ENCODE results near the gene DGCR6L. TPM values are rescaled to one million over a fixed set of nuclear protein-coding genes. Genes with fewer than 3 reads are reported as not detected.
"Not testable (repeated sequence)": the region's sequence is repeated elsewhere in the genome, so short reads cannot be mapped to it uniquely, and the experiment has no call there.

Gene DGCR6L
- total RNA-seq, 1 experiment from 2014 or later = 38.6 TPM

DNA sequence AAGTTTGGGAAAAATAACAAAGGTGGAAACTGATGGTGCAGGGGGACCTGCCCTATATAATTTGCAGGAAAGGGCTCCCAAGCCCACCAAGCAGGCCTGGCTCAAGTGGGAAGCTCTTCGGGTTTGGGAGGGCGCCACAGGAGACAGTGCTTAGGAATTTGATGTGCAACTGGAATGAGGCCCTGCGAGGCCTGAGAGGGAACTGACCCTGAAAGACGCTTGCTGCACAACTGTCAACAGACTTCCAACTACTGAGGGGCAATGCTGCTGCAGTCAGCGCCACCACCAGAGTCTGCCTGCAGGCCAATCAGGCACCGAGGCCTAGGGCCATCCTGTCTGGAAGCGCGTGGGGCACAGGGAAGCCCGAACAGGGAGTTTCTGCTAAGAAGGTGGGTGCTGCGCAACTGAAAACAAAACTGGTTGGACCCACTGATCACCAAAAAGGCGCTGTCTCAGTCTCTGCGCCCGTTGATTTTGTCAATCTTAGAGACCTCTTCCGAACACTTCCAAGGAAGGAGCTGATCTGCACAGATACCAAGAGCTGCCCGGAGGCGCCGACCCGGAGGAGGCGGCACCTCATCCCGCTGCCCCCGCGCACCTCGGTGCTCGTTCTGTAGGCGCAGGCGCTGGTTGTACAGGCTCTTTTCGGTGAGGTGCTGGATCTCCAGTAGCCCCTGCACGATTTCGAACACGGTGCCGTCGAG is 667 bp downstream of the DGCR6L start:
- no CpG with 5 or more reads among the region's 32 CpGs for WGBS (ENCODE audit: extremely low coverage, insufficient read length, low lambda C conversion rate)
- Histone ChIP-seq H2AK5ac (ENCODE audit: insufficient read length, low read length) (no peak overlapping the region), H3T11ph (ENCODE audit: low read length) (no peak overlapping the region), H3K9me3 (ENCODE audit: control insufficient read depth, low read depth, low read length) (no peaks in the 10 kb centered on the region), H2BK15ac (ENCODE audit: low read depth, low read length) (no peak overlapping the region), H3K79me2 (ENCODE audit: insufficient read depth, low read length) (peaks cover 3% of the 10 kb centered on the region; the same call in 1 of the 2 replicates), H3K23me2 (ENCODE audit: insufficient read length, low read depth, low read length, poor library complexity, severe bottlenecking) (no peaks in the 10 kb centered on the region), H4K5ac (ENCODE audit: insufficient read length, low read depth, low read length) (no peak overlapping the region), H3K79me1 (ENCODE audit: insufficient read depth, low read depth, low read length, poor library complexity, severe bottlenecking) (no peaks in the 10 kb centered on the region), H3K14ac (ENCODE audit: insufficient read depth, low read length) (no peak overlapping the region), H4K91ac (ENCODE audit: insufficient read length, low read depth, low read length) (no peak overlapping the region), H3K4me2 (ENCODE audit: insufficient read depth, insufficient read length, low read length) (peak overlapping the region; percentile 48), H4K8ac (replicated peaks; ENCODE audit: insufficient read length, low read depth, low read length) (no peak overlapping the region), H3K18ac (ENCODE audit: insufficient read length, low read depth, low read length) (no peak overlapping the region), H3K27ac (ENCODE audit: insufficient read length, low read depth, low read length) (no peak overlapping the region), H2BK12ac (ENCODE audit: insufficient read length, low read depth, low read length) (no peak overlapping the region), H3K4me1 (ENCODE audit: insufficient read depth, low read length) (peaks cover 4% of the 10 kb centered on the region), H2BK20ac (ENCODE audit: low read depth, low read length, poor library complexity, severe bottlenecking) (no peak overlapping the region), H3K27me3 (ENCODE audit: insufficient read depth, low read length) (no peaks in the 10 kb centered on the region), H3K56ac (ENCODE audit: insufficient read length, low read depth, low read length) (no peak overlapping the region), H3K23ac (ENCODE audit: insufficient read length, low read depth, low read length) (no peak overlapping the region), H2AFZ (ENCODE audit: low read length) (no peak overlapping the region), H3K4ac (ENCODE audit: low read depth, low read length) (no peak overlapping the region), H2BK5ac (ENCODE audit: insufficient read length, low read length) (no peak overlapping the region), H3K9ac (ENCODE audit: extremely low read depth, insufficient read length, low read length) (no peak overlapping the region), H4K20me1 (ENCODE audit: control insufficient read depth, insufficient read depth, insufficient read length) (no peaks in the 10 kb centered on the region), H2BK120ac (ENCODE audit: low read depth, low read length, poor library complexity, severe bottlenecking) (no peak overlapping the region)
- Mint-ChIP-seq H3K4me3 (peak overlapping the region; percentile 84 to 93), H3K4me1 (peaks cover 28 to 30% of the 10 kb centered on the region in 2 experiments), H3K27ac (no peak overlapping the region; a peak in 1 of 7 replicates), H3K27me3 (ENCODE audit: low read depth) (no peaks in the 10 kb centered on the region), H3K36me3 (ENCODE audit: insufficient read depth in 1 of 3, low read depth in 3 of 3) (no peaks in the 10 kb centered on the region), H3K9me3 (no peaks in the 10 kb centered on the region)
- TF ChIP-seq CTCF (conservative IDR thresholded peaks at IDR 0.05) = no peak; the same call in 2 of the 3 replicates
- peak; percentile 42 for DNase-seq

- DNase-seq = peak; percentile 5
- H3K4me1 ChIP-seq (ENCODE audit: insufficient read depth, low read length) = not testable (repeated sequence)
These were observed 1.7 kb downstream of the DGCR6L start for GRCh38 chr22:20318043-20318688.

More at GRCh38 chr22:20318043-20318688, 1.7 kb downstream of the DGCR6L start:
- not testable (repeated sequence) for H3K36me3 Mint-ChIP-seq (ENCODE audit: insufficient read depth in 1 of 3, low read depth in 3 of 3); H4K91ac ChIP-seq (ENCODE audit: insufficient read length, low read depth, low read length); H3K23me2 ChIP-seq (ENCODE audit: insufficient read length, low read depth, low read length, poor library complexity, severe bottlenecking); H3K9me3 Mint-ChIP-seq; H3K79me1 ChIP-seq (ENCODE audit: insufficient read depth, low read depth, low read length, poor library complexity, severe bottlenecking); H3K27ac ChIP-seq (ENCODE audit: insufficient read length, low read depth, low read length); H3K18ac ChIP-seq (ENCODE audit: insufficient read length, low read depth, low read length); H3K4me2 ChIP-seq (ENCODE audit: insufficient read depth, insufficient read length, low read length); H3K27ac Mint-ChIP-seq; H3K9me3 ChIP-seq (ENCODE audit: control insufficient read depth, low read depth, low read length); H4K20me1 ChIP-seq (ENCODE audit: control insufficient read depth, insufficient read depth, insufficient read length); H3K79me2 ChIP-seq (ENCODE audit: insufficient read depth, low read length); H3K14ac ChIP-seq (ENCODE audit: insufficient read depth, low read length); H3K56ac ChIP-seq (ENCODE audit: insufficient read length, low read depth, low read length); H4K8ac ChIP-seq (replicated peaks; ENCODE audit: insufficient read length, low read depth, low read length); H3K9ac ChIP-seq (ENCODE audit: extremely low read depth, insufficient read length, low read length); H2AK5ac ChIP-seq (ENCODE audit: insufficient read length, low read length); H4K5ac ChIP-seq (ENCODE audit: insufficient read length, low read depth, low read length); H2BK12ac ChIP-seq (ENCODE audit: insufficient read length, low read depth, low read length); H2BK15ac ChIP-seq (ENCODE audit: low read depth, low read length); H3K27me3 ChIP-seq (ENCODE audit: insufficient read depth, low read length); H3K27me3 Mint-ChIP-seq (ENCODE audit: low read depth); H3T11ph ChIP-seq (ENCODE audit: low read length); H2BK120ac ChIP-seq (ENCODE audit: low read depth, low read length, poor library complexity, severe bottlenecking); H2BK20ac ChIP-seq (ENCODE audit: low read depth, low read length, poor library complexity, severe bottlenecking); H2BK5ac ChIP-seq (ENCODE audit: insufficient read length, low read length); H3K4ac ChIP-seq (ENCODE audit: low read depth, low read length); H2AFZ ChIP-seq (ENCODE audit: low read length); H3K23ac ChIP-seq (ENCODE audit: insufficient read length, low read depth, low read length)
- no CpG with 5 or more reads among the region's 6 CpGs for WGBS (ENCODE audit: extremely low coverage, insufficient read length, low lambda C conversion rate)
- H3K4me3 Mint-ChIP-seq = peak overlapping the region; percentile 15 to 30; a peak in 3 of 5 replicates
- H3K4me1 Mint-ChIP-seq = peaks cover 28% of the 10 kb centered on the region in 2 experiments

All from H9 (cell line).